ENCODE measurements around the gene ITPK1.
A peak's percentile ranks its signal among the peaks of the same experiment; 100 is the strongest.
"Not testable (repeated sequence)": the region's sequence is repeated elsewhere in the genome, so short reads cannot be mapped to it uniquely, and the experiment has no call there.

Gene ITPK1

DNA sequence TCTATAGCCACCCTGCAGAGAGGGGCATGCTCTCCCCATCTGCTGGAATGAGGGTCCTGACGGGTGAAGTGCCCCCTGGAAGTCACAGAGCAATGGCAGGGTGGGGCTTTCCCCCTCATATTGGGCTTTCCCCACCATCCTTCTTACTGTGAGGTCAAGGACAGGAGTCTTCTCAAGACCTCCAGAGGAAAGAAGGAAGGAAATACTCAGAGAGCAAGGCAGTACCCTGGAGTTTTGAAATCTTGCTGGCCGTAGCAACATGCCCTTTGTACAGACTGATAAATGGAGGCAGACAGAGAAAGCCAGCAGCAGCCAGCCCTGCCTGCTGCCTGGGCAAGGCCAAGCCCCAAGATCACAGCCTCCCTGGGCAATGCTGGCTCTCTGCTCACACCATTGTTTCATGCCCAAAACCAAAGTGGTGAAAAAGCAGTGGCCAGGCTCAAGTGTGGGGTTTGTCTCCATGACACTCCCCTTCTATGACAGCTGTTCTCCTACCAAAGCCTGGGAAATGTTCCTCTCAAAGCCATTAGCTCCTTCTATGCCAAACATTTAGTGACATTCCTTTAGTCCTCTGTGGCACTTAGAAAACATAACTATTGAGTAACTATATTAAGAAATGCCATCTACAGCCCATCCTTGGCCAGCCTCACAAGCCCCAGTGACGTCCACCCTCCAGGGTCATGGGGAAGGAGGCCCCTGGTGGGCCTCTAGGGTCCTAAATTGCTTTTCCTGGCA, 13.2 kb upstream of the ITPK1 start:
- no peak for DNase-seq

DNA sequence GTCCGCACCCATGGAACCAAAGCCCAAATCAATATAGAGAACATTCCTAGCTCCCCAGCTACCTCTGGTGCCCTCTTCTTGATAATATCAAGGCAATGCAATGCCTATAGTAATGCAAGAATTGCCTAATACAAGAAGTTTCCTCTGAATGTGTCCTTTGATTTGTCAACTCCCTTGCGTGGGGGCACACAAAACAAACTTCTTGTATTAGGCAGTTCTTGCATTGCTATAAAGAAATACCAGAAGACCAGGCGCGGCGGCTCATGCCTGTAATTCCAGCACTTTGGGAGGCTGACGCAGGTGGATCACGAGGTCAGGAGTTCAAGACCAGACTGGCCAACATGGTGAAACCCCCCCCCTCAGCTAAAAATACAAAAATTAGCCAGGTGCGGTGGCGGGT, 10.4 kb upstream of the ITPK1 start:
- DNase-seq: no peak

DNA sequence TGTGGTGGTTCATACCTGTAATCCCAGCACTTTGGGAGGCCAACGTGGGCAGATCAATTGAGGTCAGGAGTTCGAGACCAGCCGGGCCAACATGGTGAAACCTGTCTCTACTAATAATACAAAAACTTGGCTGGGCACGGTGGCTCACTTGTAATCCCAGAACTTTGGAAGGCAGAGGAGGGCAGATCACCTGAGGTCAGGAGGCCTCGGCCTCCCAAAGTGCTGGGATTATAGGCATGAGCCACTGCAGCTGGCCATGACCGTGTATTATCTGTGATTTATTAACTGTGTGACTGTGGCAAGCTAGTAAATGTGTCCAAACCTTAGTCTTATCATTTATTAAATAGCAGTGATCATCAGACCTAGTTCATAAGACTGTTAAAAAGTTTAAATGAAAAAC, 7.1 kb upstream of the ITPK1 start:
- DNase-seq: no peak

DNA sequence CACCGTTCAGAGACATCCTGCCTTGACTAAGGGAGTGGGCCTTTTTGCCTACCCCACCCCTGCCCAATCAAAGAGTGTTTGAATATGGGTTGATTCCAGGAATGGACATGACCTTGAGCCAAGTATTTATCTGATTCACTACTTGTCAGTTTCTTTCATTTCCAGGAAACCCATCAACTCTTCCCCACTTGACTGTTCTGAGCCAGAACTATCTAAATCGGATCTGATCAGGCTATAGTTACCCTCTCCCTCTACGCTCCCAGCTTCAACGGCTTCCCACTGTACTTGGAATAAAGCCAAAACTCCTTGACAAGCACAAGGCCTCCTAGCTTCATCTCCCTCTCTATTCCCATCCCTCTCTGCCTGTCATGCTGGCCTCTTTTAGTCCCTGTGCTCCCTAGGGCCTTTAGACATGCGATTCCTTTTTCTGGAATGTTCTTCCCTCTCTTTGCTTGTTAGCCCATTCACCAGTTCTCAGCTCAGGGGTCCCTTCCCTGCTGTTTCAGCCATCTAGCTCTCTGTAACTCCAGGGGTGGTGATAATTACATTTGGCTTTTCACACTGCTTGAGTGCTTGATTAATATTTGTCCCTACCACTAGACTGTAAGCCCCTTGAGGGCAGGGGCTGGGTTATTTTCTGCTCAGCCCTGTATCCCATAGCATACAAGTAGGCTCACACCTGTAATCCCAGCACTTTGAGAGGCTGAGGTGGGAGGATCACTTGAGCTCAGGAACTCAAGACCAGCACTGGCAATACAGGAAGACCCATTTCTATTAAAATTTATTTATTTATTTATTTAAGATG, 5.5 kb upstream of the ITPK1 start:
- no peak for DNase-seq

DNA sequence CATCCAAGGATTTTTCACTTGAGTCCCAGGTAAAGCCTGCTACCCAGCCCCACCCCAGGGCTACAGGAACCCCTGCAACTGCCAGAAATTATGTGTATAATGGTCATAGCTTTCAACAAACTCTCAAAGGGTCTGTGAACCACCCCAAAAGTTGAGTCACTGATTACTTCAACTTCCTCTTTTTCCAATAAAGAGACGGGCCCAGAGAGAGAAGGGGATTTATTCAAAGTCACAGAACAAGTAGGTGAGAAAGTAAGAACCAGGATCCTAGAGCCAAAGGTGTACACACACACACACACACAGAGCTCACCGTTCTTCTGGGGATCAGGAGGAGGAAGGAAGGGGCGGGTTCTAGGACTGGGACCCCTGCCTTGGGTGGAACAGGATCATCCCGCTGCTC, 4.8 kb upstream of the ITPK1 start:
- no peak for DNase-seq

DNA sequence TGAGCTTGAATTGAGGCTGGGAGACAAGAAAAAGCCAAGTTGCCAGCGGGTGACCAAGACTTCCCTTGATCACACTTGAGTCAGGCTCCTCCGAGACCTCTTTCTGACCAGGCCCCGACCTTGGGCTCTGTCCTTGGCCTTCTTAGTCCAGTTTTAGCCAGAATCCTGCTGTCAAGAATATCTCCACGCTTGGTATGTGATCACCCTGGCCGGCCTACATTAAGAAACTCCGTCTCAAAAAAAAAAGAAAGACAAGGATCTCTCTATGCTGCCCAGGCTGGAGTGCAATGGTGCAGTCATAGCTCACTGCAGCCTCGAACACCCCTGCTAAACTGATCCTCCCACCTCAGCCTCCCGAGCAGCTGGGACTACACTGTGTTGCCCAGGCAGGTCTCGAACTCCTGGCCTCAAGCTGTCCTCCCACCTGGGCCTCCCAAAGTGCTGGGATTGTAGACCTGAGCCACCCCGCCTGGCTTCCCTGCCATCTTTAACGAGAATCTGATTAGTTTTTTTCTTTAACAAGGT, 1.0 kb upstream of the ITPK1 start:
- no peak for DNase-seq

DNA sequence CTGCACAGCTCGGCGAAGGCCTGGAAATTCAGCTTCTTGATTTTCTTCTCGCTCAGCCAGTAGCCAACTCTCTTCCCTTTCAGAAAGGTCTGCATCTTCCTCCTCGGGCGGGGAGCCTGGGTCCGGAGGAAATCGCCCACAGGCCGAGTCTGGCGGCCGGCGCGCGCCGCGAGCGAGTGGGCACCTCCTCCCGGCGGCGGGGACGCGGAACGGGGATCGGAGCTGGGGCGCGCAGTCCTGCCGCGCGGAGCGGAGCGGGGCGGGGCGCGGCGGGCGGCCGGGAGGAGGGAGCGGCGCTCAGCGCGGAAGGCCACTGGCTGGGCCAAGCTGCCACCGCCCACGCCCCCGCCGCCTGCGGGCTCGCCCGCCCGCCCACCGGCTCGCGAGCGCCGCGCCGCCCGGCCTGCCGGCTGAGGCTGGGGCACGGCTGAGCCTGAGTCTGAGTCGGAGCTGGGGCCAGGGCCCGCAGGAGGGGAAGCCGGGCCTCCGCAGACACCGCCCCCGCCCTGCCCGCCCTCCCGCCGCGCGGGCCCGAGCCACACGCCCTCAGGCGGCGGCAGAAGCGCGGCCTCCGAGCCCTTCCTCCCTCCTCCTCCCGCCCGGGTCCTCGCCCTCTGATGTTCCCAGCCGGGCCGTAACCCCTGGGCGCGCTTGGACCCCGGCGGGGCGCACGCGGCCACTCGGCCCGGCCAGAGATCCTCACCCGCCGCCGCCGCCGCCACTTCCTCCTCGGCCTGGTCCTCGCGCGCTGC, 480 bp downstream of the ITPK1 start:
- peak; percentile 25 to 71 for DNase-seq

DNA sequence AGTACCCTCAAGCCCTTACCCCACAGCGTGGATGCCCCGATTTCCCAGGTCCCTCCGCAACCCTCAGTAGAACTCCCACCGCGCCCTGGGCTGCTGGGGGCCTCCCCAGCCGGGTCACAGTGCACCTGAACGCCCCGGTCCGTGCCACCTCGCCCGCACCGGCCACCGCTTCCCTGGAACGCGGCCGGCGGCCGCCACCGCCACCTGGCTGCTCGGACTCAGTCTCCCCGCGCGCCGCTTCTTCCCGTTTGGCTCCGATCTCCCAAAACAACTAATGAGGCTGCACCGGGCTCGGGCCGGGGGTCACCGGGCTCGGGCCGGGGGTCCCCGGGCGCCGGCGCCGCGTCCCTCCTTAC, 1.0 kb downstream of the ITPK1 start:
- no peak for DNase-seq

DNA sequence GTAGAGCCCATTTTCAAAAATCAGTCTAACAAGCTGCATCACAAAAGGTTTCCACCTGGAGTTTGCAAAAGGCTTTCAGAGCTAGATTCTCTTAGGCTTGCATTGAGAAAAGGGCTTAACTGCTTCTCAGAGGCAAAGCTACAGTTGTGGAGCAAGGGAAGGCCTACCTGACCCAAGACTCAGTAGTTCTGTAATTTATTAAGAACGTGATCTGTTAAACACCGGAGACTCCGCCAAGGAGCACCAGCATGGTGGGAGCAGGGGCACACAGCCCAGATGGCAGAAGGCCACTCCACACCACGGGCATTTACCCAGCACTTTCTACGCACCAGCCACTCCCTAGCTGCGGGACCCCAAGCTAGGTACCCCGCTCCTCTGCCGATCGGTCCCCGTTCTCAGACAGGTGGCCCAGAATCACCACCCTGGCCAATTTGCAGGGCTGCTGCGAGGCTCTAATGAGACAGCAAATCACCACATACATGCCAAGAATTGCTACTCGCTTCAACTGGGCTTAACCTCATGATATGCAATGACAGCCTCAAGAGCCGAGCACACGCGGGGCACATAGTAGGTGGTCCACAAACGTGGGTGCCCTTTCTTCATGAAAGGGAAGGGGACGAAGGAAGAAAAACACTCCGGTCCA, 1.5 kb downstream of the ITPK1 start:
- DNase-seq: no peak

DNA sequence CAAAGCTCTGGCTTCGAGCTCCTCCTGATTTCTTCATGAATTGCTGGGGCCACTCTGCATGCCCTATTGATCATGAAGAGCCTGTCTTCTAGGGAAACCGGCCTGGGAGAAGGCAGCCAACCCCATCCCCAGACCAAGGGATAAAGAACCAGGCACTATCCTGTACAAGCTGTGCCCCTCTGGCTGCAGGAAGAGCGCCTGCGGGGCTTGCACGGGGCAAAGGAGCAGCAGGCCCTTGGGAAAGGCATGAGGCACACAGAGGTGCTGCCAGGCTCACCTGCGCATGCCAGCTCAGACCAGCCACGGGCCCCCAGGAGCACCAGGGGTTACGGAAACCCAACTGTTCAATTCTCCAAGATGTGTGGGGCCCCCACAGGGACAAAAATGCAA, 2.1 kb downstream of the ITPK1 start:
- DNase-seq: no peak

DNA sequence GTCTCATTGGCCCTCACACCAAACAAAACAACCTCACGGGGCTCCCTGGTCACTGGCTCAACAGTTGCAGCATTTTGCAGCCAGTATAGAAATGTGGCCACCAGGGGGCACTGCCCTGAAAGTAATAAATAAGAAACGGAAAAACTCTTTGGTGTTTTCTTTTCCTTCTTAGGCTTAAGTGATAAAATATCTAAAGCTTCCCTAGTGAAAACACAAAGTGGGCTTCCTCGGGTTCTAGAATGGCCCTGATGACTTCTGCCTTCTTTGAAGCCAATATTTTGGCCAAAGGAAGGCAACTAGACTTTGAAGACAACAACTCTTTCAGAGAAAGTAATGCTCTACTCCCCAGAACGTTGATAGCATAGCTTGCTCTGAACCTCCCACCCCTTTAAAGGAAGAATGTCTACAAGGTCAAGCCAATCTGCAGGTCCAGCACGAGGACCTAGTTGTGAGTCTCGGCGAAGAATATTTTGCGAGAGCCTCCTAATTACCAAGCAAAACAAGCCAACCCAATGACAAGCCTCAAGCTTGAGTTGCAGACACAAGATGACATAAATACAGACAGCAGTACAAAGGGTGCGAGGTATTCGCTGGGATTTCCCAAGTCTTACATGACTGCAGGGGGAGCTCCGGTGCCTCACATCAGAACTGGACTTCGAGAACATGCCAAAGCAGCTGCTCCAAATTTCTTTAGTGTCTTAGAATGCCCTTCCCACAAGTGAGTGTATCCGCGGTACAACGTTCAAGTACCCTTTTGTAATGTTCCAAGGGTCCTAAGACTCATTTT, 2.6 kb downstream of the ITPK1 start:
- peak; percentile 33 to 71 for DNase-seq

DNA sequence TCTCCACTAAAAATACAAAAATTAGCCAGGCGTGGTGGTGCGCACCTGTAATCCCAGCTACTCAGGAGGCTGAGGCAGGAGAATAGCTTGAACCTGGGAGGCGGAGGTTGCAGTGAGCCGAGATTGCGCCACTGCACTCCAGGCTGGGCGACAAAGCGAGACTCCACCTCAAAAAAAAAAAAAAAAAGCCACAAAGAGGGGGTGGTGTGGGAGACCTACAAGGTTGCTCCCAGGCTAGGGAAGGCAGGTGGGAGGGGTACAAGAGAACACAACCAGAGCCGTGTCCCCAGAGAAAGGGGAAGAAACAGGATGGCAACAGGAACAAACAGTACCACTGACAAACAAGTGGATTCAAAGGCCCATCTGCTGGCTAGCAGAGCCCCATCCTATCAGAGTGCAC, 4.2 kb downstream of the ITPK1 start:
- DNase-seq: not testable (repeated sequence)

DNA sequence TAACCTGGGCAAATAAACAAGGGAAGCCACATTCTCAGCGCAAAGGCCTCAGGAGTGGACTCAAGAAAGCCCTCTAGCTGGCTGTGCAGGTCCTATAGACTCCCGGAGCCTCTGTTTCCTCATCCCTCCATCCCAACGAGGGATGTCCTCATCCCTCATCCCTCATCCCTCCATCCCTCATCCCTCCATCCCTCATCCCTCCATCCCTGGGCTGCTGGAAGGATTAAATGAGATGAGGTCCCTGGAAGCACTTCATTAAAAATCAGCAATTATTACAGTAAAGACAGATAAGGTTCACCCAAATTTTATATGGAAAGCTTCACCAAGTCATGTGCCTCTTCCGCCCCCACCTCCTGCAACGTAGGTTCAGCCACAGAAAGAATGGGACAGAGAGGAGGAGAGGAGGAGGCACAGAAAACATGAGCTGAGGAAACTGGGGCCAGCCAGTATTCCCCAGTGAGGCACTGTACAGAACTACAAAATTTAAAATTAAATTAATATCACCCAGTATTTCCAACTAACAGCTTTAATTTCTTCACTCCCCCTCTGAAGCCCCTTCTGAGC, 4.8 kb downstream of the ITPK1 start:
- no peak for DNase-seq

DNA sequence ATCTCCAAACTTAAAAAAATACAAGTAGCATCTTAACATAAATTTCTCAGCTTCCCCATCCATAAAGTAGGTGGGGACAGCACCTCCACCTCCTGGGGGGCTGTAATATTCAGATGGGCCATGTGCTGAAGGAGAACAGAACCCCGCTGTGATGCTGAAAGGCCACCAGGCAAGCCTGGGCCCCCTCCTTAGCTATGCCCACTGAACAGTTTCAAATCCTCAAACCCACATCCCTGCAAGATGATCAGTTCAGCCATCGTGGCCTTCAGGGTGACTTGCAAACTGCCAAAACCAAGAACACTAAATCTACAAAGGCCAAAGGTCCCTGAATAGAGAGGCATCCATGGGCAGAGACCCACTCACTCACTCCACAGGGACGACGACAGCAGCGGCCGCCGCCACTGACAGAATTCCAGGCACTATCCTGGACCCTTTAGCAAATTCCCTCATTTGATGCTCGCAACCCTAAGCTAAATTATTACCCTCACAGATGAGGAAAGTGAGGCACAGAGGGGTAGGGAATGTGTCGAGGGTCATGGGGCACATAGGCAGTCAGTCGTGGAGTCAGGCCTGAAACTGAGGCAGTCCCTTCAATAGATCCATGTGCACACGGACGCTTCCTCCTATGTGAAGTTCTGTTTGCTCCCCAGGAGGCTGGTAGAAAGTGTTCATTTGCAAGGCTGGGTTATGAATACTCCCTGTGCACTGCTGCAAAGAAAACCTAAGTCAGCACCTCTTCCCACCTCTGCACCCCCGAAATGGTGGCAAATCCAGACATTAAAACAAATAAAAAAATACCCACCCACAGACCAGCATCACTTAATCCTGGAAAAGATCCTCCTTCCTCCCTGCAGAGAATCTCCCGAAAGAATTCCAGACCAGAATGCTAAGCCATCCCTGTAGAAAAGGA, 5.9 kb downstream of the ITPK1 start:
- no peak for DNase-seq

DNA sequence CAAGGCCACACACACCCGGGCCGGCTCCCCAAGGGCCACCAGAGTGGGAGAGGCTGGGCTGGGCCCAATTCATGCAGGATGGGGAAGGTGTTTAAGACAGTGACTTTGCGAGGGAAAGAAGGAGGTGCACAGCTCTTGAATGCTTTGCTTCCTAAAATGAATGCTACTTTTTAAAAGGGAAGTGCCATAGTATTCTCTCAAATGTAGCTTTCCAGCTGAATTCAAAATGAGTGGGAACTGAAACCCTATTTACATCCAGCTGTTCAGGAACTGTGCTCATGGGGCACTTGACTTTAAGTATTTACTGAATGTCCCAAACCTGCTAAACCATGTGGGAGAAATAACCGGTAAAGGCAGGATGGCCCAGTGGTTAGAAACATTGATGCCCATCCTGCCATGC, 7.6 kb downstream of the ITPK1 start:
- no peak for DNase-seq

DNA sequence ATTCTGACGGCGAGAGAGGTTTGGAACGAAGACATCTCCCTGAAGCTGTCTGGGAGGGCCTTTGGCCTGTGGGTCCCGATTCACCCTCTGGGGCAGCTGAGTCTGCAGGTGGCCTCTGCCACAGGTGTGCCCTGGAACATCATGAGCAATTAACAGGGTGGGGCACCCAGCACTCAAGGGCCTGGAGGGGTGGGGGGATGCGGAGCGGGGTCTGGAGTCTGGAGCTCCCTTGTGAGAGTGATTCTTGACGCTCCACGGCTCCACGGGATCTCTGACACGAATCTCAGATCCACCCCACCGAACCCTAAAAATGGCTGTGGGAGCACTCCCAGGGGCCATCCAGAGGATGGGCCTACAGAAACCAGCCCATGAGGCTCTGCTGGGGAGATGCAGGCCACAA, 8.3 kb downstream of the ITPK1 start:
- no peak for DNase-seq

DNA sequence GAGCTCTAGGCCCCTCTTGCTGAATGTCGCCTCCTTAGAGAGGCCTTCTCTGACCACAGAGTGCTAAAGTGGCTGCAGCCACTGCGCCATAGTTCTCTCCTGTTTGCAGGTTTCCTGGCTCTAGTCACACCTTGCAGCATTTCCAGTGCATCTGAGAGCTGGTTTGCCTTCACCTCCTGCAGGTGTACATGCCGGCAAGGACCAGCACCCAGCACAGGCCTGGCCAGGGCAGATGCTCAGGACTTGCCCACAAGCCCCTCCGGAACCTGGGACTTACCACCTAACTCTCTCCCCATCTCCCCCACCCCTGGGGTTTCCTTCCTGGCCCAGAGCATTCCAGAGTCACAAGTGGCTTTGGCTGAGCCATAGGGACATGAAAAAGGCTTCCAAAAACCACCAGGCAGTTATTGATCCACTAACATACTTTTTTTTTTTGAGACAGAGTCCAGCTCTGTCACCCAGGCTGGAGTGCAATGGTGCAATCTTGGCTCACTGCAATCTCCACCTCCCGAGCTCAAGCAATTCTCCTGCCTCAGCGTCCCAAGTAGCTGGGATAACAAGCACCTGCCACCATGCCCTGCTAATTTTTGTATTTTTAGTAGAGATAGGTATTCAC, 9.1 kb downstream of the ITPK1 start:
- DNase-seq: no peak

DNA sequence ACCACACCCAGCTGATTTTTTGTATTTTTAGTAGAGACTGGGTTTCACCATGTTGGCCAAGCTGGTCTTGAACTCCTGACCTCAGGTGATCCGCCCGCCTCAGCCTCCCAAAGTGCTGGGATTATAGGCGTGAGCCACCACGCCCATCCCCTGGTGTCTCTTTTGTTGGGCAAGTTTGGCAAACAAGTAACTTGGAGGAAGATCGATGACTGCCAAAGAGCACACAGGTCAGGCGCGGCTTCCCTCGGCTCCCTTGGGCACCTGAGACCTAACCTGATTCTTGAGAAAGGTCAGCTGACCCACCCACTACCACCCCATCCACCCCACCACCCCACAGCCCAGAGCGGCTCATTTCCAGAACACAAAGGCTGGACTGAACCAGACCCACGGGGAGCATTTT, 9.9 kb downstream of the ITPK1 start:
- DNase-seq: not testable (repeated sequence)

DNA sequence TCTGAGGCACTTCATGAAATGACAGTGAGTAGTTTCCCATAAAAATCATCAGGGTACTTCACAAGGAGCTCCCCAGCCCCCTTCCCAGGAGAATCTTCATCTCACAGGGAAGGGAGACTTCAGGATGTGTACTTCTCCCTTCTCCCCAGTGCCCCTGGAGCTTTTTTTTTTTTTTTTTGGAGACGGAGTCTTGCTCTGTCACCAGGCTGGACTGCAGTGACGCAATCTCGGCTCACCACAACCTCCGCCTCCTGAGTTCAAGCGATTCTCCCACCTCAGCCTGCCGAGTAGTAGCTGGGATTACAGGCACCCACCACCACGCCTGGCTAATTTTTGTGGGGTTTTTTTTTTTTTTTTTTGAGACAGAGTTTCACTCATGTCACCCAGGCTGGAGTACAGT, 10.4 kb downstream of the ITPK1 start:
- DNase-seq: no peak

DNA sequence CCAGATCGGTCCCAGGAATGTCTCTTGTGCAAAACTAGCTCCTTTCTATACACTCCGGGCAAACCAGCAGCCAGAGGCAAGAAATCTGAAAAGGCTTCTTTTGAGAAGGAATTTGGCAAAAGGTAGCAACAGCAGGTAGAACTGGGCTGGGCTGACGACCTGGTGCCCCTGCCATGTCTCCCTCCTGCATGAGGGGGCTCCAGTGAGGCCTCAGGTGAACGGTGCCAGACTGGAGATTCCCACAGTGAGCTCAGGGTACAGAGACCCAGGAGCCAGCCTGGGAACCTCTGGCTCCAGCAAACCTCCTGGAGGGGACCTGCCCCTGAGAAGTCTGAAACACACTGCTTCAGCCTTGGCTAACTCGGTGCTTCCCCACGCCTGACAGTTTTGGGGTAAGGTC, 10.8 kb downstream of the ITPK1 start:
- DNase-seq: no peak

Measured in SW 1271 (cell line).